Activated naive CD8-positive, alpha-beta T cell treated with anti-CD3 and anti-CD28 coated beads, Interleukin-2, amount 10 ng/mL, durations not matched to agents 7 days and 5 days (primary cell): ENCODE data around the gene RIPK3. TPM values are rescaled to one million over a fixed set of nuclear protein-coding genes. Genes with fewer than 3 reads are reported as not detected.
"Not testable (repeated sequence)": the region's sequence is repeated elsewhere in the genome, so short reads cannot be mapped to it uniquely, and the experiment has no call there.

Experiments used
- ATAC-seq: fragments of 150-1000 bp; cut with Tn5 transposase; one replicate; pipeline ENCODE4 v1.10.0; 2021; ENCODE audit warnings: low read depth, moderate library complexity
- POLR2A ChIA-PET: fragments of 350-600 bp; sonication (Branson Sonifier 250); formaldehyde crosslinking; loops from one replicate; lab custom pipeline; 2021; ENCODE audit warnings: antibody characterized with exemption; lab: Charles Lee
- DNase-seq: peaks from one replicate; pipeline ENCODE4 v3.0.0; 2021
- H3K27ac Mint-ChIP-seq: one replicate; pipeline ENCODE4 v1.8.0; 2022; ENCODE audit warnings: mild to moderate bottlenecking, mixed read lengths
- H3K27me3 Mint-ChIP-seq: one replicate; pipeline ENCODE4 v1.8.0; 2022; ENCODE audit warnings: mild to moderate bottlenecking, moderate library complexity, mixed read lengths
- H3K36me3 Mint-ChIP-seq: one replicate; pipeline ENCODE4 v1.8.0; 2021; ENCODE audit warnings: mild to moderate bottlenecking, mixed read lengths
- H3K4me1 Mint-ChIP-seq: one replicate; pipeline ENCODE4 v1.8.0; 2021; ENCODE audit warnings: mixed read lengths
- H3K4me3 Mint-ChIP-seq: one replicate; pipeline ENCODE4 v1.8.0; 2022; ENCODE audit warnings: mild to moderate bottlenecking, moderate library complexity, mixed read lengths
- H3K9me3 Mint-ChIP-seq: one replicate; pipeline ENCODE4 v1.8.0; 2021; ENCODE audit warnings: mixed read lengths
- total RNA-seq, 2 experiments: library from RNA; stranded (reverse); gene quantifications; one replicate each; pipeline ENCODE4 v1.2.3, GENCODE V29; 2021

The RIPK3 gene
- 10 to 100 TPM; 41.1 to 43.7 TPM for total RNA-seq

DNA sequence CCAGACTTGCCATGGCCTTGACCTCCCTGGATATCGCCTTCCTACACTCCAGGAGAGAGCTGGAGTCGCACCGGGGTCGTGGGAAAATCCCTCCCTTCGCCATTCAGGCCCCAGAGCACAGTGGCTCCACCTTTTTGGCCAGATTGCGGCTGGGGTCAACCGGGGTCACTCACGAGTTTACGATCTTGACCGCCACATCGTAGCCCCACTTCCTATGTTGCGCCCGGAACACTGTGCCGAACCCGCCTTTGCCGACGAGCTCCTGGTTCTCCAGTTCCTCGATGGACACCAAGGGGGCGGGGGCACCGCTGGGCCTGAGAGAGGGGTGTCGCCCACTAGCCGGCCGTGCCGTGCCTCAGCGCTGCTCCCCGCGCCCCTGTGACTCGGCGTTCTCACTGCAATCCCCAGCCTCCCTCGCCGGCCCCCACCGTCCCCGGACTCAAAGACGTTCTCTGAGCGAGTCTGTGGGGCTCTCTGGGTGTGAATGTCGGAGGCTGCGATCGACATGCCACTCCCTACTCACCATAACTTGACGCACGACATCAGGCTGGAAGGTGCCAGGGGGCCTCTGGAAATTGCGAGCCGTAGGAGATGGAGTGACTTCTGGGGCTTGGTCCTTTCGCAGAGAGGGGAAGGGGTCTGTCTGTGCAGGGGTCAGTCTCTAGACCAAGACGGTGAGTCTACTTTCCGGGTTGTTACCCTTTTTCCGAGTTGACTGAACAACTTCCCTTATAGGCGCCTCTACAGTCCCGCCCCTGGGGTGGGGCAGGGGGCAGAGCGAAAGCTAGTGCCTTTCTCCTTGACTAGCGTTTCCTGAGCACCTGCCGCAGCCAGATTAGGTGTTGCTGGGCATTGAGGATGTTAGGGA lies at the start of gene RIPK3:
RIPK3 (minus strand) TSS at position 708 of the 868 bp plus-strand sequence; CDS start at position 543, 165 bp downstream.
- Mint-ChIP-seq H3K4me1 (peaks cover 18% of the 10 kb centered on the region), H3K27ac (peak within 1 kb of the TSS; percentile 90), H3K27me3 (peaks cover 23% of the 10 kb centered on the region), H3K36me3 (peaks cover 14% of the 10 kb centered on the region), H3K4me3 (peak within 1 kb of the TSS; percentile 94), H3K9me3 (no peaks in the 10 kb centered on the region)
- POLR2A ChIA-PET: interaction anchor here (0.6 to 4.2 kb wide), 9 partner anchors 13 to 170 kb away, joined by 3 to 53 read pairs (median 4); partner anchors contain the start of genes CBLN3, KHNYN, MDP1 and RABGGTA
- ATAC-seq (peak; percentile 93), DNase-seq (peak; percentile 76)

DNA sequence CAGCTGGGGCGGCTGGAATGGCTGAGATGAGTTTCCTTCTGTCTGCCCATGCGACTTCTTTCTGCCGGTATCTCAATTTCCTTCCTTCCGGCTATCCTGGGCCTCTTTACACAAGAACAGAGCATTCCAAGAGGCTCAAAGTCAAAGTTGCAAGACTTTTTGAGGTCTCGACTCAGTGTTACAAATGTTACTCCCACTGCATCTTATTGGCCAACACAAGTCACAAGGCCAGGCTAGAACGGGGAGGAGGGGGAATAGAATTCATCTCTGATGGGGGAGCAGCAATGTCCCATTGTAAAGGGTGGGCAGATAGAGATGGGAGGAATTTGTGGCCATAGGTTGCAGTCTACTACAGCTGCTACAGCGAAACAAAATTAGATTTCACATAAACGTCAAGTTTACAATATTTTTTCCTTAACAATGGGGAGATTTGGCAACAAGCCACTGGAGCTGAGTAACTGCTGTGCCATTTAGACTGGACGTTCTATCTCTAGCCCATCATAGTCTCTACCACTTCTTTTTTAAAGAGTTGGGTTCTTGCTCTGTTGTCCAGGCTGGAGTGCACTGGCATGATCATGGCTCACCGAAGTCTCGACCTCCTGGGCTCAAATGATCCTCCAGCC lies 49.5 kb upstream of the RIPK3 start:
- DNase-seq: no peak
- POLR2A ChIA-PET: interaction anchor here (0.9 kb wide), 1 partner anchor 42 kb away, joined by 3 read pairs; no protein-coding TSS in a partner anchor
- peaks cover 5% of the 10 kb centered on the region for H3K4me1 Mint-ChIP-seq
- H3K36me3 Mint-ChIP-seq: no peaks in the 10 kb centered on the region
- H3K9me3 Mint-ChIP-seq: no peaks in the 10 kb centered on the region
- H3K27ac Mint-ChIP-seq: no peak overlapping the region
- no peak for ATAC-seq
- no peak overlapping the region for H3K4me3 Mint-ChIP-seq
- H3K27me3 Mint-ChIP-seq: peaks cover 48% of the 10 kb centered on the region

DNA sequence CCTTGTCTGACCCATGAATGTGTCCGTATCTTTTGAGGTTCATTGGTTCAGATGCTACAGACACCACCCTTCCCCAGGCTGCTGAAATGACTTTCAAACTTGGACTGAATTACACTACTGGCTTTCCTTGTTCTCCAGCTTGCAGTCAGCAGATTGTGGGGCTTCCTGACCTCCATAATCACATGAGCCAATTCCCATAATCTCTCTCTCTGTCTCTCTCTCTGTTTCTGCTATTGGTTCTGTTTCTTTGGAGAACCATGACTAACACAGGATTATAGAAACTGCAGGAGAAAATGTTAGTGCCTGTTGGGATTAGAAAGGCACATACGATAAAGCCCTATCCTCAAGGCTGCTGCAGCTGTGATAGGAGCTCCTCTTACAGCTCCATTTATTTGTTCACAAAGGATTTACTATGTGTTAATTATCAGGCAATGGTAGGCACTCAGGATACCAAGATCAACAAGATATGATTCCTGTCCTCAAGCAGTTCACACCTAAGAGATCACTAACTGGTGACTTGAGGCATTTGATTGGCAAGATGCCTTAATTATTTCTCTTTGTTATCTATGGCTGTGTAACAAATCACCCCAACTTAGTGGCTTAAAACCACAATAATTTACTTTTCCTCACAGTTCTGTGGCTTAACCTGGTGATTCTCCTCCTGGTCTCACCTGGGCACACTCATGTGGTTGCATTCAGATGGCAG lies 48.8 kb upstream of the RIPK3 start:
- Mint-ChIP-seq H3K27ac (no peak overlapping the region), H3K9me3 (no peaks in the 10 kb centered on the region), H3K36me3 (no peaks in the 10 kb centered on the region), H3K27me3 (peaks cover 52% of the 10 kb centered on the region), H3K4me3 (no peak overlapping the region), H3K4me1 (peaks cover 5% of the 10 kb centered on the region)
- ATAC-seq (no peak), DNase-seq (no peak)
- POLR2A ChIA-PET: no interaction called here

DNA sequence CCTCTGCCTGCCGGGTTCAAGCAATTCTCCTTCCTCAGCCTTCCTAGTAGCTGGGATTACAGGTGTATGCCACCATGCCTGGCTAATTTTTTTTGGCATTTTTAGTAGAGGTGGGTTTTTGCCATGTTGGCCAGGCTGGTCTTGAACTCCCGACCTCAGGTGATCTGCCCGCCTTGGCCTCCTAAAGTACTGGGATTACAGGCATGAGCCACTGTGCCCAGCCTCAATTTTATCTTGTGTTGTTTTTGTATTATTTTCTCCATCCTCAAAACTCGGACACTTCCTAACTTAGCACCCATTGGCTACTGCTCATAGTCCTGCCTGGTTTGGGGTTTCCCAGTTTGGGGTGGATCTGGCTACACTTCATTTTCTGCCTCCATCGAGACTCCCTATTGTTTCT lies 47.8 kb upstream of the RIPK3 start:
- ATAC-seq, POLR2A ChIA-PET, H3K36me3 Mint-ChIP-seq, H3K4me1 Mint-ChIP-seq, H3K9me3 Mint-ChIP-seq, H3K27ac Mint-ChIP-seq, DNase-seq, H3K4me3 Mint-ChIP-seq: not testable (repeated sequence)
- peaks cover 45% of the 10 kb centered on the region for H3K27me3 Mint-ChIP-seq

DNA sequence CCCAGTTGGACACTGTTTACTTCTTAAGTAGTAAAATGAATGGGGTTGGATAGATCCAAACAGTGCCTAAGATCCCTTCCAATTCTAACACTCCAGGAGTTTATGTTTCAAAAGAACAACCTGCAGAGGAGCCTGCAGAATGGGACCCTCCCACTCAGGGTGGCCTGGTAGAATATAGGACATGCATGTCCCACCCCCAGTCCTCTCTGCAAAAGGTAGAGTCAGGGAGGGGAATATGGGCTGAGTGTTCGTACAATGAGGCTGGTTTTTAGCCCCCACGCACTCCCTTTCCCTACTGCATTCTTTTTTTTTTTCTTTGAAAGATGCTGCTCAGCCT lies 47.2 kb upstream of the RIPK3 start:
- peaks cover 4% of the 10 kb centered on the region for H3K4me1 Mint-ChIP-seq
- H3K36me3 Mint-ChIP-seq: no peaks in the 10 kb centered on the region
- H3K9me3 Mint-ChIP-seq: no peaks in the 10 kb centered on the region
- POLR2A ChIA-PET: no interaction called here
- ATAC-seq (no peak), DNase-seq (no peak)
- peaks cover 45% of the 10 kb centered on the region for H3K27me3 Mint-ChIP-seq
- H3K4me3 Mint-ChIP-seq: no peak overlapping the region
- H3K27ac Mint-ChIP-seq: no peak overlapping the region

DNA sequence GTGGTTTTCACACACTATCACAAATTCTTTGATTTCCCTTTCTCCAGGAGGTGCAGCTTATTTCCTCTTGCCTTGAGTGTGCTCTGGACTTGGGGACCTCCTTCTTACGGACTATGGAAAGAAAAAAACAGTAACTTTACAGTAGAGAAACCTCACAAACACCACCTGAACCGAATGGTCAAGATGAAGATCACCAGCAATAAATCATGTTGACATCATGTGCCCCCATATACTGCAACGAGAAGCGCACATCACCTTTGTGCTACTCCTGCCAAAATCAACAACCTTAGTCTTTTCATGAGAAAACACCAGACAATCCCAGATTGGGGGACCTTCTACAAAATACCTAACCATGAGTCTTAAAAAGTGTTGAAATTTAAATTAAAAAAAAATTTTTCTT lies 45.7 kb upstream of the RIPK3 start:
- H3K9me3 Mint-ChIP-seq: no peaks in the 10 kb centered on the region
- no peaks in the 10 kb centered on the region for H3K4me1 Mint-ChIP-seq
- H3K27ac Mint-ChIP-seq: no peak overlapping the region
- ATAC-seq (no peak), DNase-seq (no peak)
- no peak overlapping the region for H3K4me3 Mint-ChIP-seq
- H3K27me3 Mint-ChIP-seq: peaks cover 37% of the 10 kb centered on the region
- no peaks in the 10 kb centered on the region for H3K36me3 Mint-ChIP-seq
- POLR2A ChIA-PET: no interaction called here

DNA sequence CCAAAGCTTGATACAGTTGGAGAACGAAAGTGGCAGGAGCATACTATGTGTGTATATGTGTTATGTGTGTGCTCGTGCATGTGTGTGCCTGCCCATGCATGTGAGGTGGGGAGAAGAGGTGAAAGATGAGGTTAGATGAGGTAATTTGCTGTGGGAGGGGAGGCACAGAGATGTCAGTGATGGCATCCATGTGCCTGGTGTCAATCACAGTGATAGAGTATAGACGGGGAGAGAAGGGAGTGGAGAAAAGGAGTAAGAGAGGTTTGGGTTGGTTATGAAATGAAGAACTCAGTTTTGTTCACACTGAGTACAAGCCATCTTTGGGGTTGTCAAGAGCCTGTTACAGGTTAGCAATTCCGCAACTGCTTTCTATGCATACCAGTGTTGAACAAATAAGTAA lies 44.4 kb upstream of the RIPK3 start:
- Mint-ChIP-seq H3K9me3 (no peaks in the 10 kb centered on the region), H3K27me3 (peaks cover 31% of the 10 kb centered on the region), H3K36me3 (no peaks in the 10 kb centered on the region), H3K27ac (no peak overlapping the region), H3K4me1 (no peaks in the 10 kb centered on the region), H3K4me3 (no peak overlapping the region)
- POLR2A ChIA-PET: no interaction called here
- DNase-seq (no peak), ATAC-seq (no peak)

DNA sequence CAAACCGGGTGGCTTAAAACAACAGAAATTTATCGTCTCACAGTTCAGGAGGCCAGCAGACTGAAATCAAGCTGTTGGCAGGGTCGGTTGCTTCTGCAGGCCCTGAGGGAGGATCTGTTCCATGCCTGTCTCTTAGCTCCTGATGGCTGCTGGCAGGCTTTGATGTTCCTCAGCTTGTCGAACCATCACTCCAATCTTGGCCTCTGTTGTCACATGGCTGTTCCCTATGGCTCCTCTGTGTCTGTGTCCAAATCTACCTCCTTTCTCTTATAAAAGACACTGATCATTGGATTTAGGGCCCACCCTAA lies 42.2 kb upstream of the RIPK3 start:
- no peaks in the 10 kb centered on the region for H3K36me3 Mint-ChIP-seq
- DNase-seq (no peak), ATAC-seq (no peak)
- peaks cover 15% of the 10 kb centered on the region for H3K27me3 Mint-ChIP-seq
- H3K4me3 Mint-ChIP-seq: no peak overlapping the region
- POLR2A ChIA-PET: no interaction called here
- H3K27ac Mint-ChIP-seq: no peak overlapping the region
- no peaks in the 10 kb centered on the region for H3K9me3 Mint-ChIP-seq
- peaks cover 3% of the 10 kb centered on the region for H3K4me1 Mint-ChIP-seq

DNA sequence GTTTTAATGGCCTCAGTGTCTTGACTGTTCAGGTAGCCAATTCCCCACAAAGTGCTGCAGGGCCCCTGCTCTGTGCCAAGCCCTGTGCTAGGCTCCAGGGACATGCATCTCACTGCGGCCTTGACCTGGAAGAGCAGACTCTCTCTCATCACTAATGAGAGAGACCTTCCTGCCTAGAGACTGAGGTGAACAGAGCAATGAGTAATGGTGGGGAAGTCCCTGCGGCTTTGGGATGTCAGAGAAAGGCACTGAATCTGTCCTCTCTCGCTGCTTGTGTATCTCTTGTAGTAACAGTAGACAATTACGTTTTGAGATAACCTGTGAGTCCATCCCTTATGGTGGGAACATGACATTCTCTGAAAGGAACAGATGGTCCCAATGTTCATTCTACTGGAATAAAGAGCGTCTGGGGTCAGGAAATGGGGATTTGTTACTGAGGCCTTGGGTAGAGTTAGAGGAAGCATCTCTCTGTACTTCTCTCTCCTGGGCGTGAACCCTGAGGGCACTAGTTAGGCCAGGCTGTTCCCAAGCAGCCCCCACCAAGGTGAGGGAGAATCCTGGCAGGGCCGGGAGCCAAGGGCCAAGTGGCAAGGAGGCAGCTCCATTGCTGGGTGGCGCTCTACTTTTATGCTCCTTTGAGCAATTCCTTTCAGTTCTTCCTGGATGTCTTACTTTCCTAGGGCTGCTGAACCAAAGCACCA lies 41.7 kb upstream of the RIPK3 start:
- no peaks in the 10 kb centered on the region for H3K9me3 Mint-ChIP-seq
- no peak overlapping the region for H3K27ac Mint-ChIP-seq
- POLR2A ChIA-PET: interaction anchor here (1.0 kb wide), 1 partner anchor 10 kb away, joined by 3 read pairs; no protein-coding TSS in a partner anchor
- no peaks in the 10 kb centered on the region for H3K36me3 Mint-ChIP-seq
- H3K4me3 Mint-ChIP-seq: no peak overlapping the region
- no peak for ATAC-seq
- H3K27me3 Mint-ChIP-seq: peaks cover 11% of the 10 kb centered on the region
- H3K4me1 Mint-ChIP-seq: peaks cover 5% of the 10 kb centered on the region
- no peak for DNase-seq

DNA sequence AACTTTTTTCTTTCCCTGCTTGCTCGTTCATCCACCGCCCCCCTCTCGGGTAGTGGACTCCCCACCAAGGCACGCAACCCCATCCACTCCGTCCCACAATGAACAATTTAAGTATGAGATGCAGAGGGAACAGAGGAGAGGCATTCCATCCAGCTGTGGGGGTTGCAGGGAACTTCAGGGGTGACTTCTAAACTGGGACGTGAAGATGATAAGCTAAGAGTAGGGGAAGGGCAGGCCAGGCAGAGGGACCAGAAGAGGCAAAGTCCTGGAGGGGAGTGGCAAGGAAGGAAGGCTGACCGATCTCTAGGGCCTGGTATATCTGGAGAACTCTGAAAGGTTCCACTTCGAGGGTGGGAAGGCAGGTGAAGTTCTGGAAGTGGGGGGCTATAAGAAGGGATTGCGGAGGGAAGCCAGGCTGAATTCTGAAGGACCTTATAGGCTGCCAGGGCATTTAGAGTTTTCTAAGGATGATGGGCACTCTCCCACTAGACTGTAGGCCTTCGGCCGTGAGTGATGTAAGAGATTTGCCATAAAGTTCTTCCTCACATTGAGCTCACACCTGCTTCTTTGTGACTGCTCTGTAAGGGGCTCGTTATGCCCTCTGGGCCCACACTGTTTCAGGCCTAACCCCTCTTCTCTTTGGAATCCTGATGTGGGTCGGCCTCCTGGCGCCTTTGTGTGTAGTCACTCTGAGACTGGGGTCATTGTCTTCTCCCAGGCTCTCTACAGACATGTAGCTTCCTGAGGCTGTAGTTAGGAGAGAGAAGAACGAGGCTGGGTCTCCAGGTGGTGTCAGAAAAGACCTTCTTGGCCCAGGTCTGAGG lies 40.3 kb upstream of the RIPK3 start:
- Mint-ChIP-seq H3K36me3 (no peaks in the 10 kb centered on the region), H3K4me3 (no peak overlapping the region), H3K9me3 (no peaks in the 10 kb centered on the region), H3K4me1 (peaks cover 5% of the 10 kb centered on the region), H3K27me3 (peaks cover 9% of the 10 kb centered on the region), H3K27ac (no peak overlapping the region)
- ATAC-seq (no peak), DNase-seq (no peak)
- POLR2A ChIA-PET: interaction anchor here (1.0 kb wide), 1 partner anchor 9 kb away, joined by 3 read pairs; no protein-coding TSS in a partner anchor

DNA sequence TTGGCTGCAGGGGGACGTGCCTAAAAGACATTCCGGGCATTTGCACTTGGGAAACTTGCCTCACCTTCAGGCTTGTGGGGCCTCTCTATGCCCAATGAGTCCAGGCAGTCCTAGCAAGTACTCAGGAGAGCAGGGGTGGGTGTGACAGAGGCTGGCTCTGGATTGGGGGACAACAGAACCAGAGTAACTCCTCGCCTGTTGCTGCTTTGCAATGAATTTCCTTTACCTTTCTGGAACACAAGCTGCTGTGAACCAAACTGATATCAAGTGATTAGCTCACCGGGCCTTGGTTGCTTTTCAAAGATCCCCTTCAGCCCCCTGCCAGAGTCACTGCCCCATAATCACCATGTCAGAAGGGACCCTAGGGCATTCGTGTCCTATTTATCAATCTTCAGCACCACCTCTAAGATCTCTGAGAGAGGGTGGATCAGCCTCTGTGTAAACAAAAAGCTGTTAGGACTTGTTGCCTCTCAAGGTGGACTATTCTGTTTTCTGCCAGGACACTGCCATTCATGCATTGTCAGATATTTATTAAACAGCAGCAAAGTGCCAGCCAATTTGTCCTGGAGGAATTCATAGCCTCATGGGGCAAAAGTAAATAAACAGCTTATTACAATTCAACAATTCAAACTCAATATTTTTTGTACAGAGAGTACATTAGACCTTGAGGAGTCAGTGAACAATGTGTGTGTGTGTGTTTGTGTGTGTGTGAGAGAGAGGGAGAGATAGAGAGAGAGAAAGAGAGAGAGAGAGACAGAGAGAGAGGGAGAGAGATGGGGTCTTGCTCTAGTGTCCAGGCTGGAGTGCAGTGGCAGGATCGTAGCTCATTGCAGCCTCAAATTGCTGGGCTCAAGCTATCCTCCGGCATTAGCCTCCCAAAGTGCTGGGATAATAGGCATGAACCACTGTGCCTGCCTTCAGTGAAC lies 39.5 kb upstream of the RIPK3 start:
- POLR2A ChIA-PET: no interaction called here
- Mint-ChIP-seq H3K27me3 (peaks cover 5% of the 10 kb centered on the region), H3K36me3 (no peaks in the 10 kb centered on the region), H3K4me3 (no peak overlapping the region), H3K4me1 (peaks cover 5% of the 10 kb centered on the region), H3K27ac (no peak overlapping the region), H3K9me3 (no peaks in the 10 kb centered on the region)
- DNase-seq: no peak
- ATAC-seq: no peak

DNA sequence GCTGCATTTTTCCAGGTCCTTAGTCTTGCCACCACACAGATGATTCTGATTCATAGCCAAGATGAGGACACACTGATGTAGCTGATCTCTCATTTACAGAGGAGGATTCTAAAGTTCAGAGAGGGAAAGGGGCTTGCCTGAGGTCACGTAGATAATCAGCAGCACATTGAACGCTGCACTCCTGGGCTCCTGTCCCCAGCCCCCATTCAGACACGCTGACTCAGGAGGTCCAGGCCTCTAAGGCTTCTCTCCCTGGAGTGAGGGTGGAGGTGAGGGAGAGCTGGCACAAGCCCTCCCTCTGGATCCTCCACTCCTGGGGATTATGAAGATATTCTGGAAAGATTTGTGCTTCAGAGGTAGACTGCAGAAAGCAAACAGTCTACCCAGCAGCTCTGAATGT lies 38.5 kb upstream of the RIPK3 start:
- Mint-ChIP-seq H3K27me3 (peaks cover 3% of the 10 kb centered on the region), H3K36me3 (no peaks in the 10 kb centered on the region), H3K4me1 (peaks cover 5% of the 10 kb centered on the region), H3K27ac (no peak overlapping the region), H3K9me3 (no peaks in the 10 kb centered on the region), H3K4me3 (no peak overlapping the region)
- POLR2A ChIA-PET: no interaction called here
- no peak for ATAC-seq
- DNase-seq: no peak
